Bone marrow (tissue), 2 donors: ENCODE measurements around the gene EHHADH.

Experiments
- DNase-seq, 2 donors: peaks; one replicate each; lab custom pipeline; 2025; lab: John Stamatoyannopoulos, UW

Gene EHHADH

DNA sequence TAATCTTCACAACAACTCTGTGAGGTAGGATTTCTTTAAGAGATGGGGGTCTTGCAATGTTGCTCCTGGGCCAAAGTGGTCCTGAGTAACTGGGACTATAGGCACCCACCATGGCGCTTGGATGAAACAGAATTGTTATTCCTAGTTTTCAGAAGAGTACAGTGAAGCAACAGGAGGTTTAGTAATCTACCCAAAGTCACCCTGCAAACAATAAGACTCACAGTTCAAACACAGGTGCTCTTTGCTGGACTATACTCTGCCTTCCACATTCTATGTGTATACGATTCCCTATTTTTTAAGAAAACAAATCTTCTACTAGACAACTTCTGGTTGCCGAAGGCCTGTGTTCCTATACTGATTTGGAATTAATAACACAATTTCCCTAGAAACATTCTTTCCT, 109.1 kb downstream of the EHHADH start:
- no peak for DNase-seq
